AG09319 (cell line): ENCODE results near the gene RLN3.

ENCODE experiments used
- DNase-seq: peaks from one replicate; pipeline ENCODE4 v3.0.0-alpha.2; 2010; ENCODE audit warnings: low read depth; ENCODE audit errors: extremely low read depth
- CTCF ChIP-seq: IDR thresholded peaks from 2 replicates; pipeline ENCODE4 v1.5.1; 2011; ENCODE audit warnings: low read depth, mild to moderate bottlenecking, inconsistent platforms, low read length, moderate library complexity

The RLN3 gene

GRCh38 chr19:14073925-14074838 lies 46.2 kb downstream of the RLN3 start:
- TF ChIP-seq CTCF = no peak
- DNase-seq = no peak

- TF ChIP-seq CTCF = no peak
- no peak for DNase-seq
These were observed 50.5 kb downstream of the RLN3 start for GRCh38 chr19:14078411-14078810.
